MM.1S (cell line): ENCODE results near the gene SLC17A7.

Source experiments
- CTCF ChIP-seq: fragments of 300-600 bp; sonication (generic); IDR thresholded peaks from 2 replicates; pipeline ENCODE4 v1.5.1; 2016; ENCODE audit warnings: antibody characterized with exemption, low read length, mixed read lengths
- EZH2 ChIP-seq: fragments of 300-600 bp; sonication (generic); optimal IDR thresholded peaks from 2 replicates; pipeline ENCODE3; 2017; ENCODE audit warnings: low read depth, mild to moderate bottlenecking, antibody characterized with exemption, low read length, mixed read lengths
- EZH2phosphoT487 ChIP-seq: fragments of 300-600 bp; sonication (generic); IDR thresholded peaks from 2 replicates; pipeline ENCODE4 v1.6.1; 2018; ENCODE audit warnings: antibody characterized with exemption, low read length

GRCh38 chr19:49486710-49487276 is 45.5 kb upstream of the SLC17A7 start:
- TF ChIP-seq CTCF (no peak), EZH2 (no peak), EZH2phosphoT487 (no peak)
